AG09319 (cell line): ENCODE measurements around the gene SGCB.

ENCODE experiments used
- DNase-seq: peaks from one replicate; pipeline ENCODE4 v3.0.0-alpha.2; 2010; ENCODE audit warnings: low read depth; ENCODE audit errors: extremely low read depth
- CTCF ChIP-seq: IDR thresholded peaks from 2 replicates; pipeline ENCODE4 v1.5.1; 2011; ENCODE audit warnings: low read depth, mild to moderate bottlenecking, inconsistent platforms, low read length, moderate library complexity

Gene SGCB

GRCh38 chr4:52019936-52020657 is 18.0 kb downstream of the SGCB start, which contains the start of gene LRRC66:
Gene LRRC66 (minus strand): TSS chr4:52020363. CDS start chr4:52017613, 2,750 bp downstream.
- no peak for TF ChIP-seq CTCF
- no peak for DNase-seq

GRCh38 chr4:52017814-52018213 is 20.3 kb downstream of the SGCB start:
- no peak for DNase-seq
- TF ChIP-seq CTCF: no peak

- no peak for TF ChIP-seq CTCF
- no peak for DNase-seq
These were observed 21.1 kb downstream of the SGCB start for GRCh38 chr4:52016981-52017380.

GRCh38 chr4:52015366-52015765 is 22.7 kb downstream of the SGCB start:
- DNase-seq: no peak
- TF ChIP-seq CTCF: no peak

GRCh38 chr4:52014903-52015302 is 23.2 kb downstream of the SGCB start:
- TF ChIP-seq CTCF: no peak
- DNase-seq: no peak

GRCh38 chr4:52012651-52013050 is 25.4 kb downstream of the SGCB start:
- DNase-seq: no peak
- no peak for TF ChIP-seq CTCF

- DNase-seq: no peak
- no peak for TF ChIP-seq CTCF
These were observed 27.1 kb downstream of the SGCB start for GRCh38 chr4:52010986-52011385.
